Hepatic stellate cell (primary cell): ENCODE measurements around the gene MTO1.
"Not testable (repeated sequence)": the region's sequence is repeated elsewhere in the genome, so short reads cannot be mapped to it uniquely, and the experiment has no call there.

ENCODE experiments used
- DNase-seq: peaks from one replicate; pipeline ENCODE4 v3.0.0; 2011; ENCODE audit warnings: low spot score

MTO1 gene

GRCh38 chr6:73503027-73503772 is 41.7 kb downstream of the MTO1 start:
- DNase-seq = no peak

- DNase-seq = no peak
These were observed 42.6 kb downstream of the MTO1 start for GRCh38 chr6:73504160-73504559.

DNA sequence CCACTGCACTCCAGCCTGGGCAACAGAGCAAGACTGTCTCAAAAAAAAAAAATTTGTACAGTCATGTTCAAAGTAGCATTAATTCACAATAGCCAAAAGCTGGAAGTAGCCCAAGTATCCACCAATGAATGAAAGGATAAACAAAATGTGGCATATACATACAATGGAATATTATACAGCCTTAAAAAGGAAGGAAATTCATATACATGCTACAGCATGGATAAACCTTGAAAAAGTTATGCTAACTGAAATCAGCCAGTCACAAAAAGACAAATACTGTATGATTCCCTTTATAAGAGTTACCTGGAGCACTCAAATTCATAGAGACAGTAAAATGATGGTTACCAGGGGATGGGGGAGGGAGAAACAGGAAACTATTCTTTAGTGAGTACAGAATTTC is 43.6 kb downstream of the MTO1 start:
- no peak for DNase-seq

DNA sequence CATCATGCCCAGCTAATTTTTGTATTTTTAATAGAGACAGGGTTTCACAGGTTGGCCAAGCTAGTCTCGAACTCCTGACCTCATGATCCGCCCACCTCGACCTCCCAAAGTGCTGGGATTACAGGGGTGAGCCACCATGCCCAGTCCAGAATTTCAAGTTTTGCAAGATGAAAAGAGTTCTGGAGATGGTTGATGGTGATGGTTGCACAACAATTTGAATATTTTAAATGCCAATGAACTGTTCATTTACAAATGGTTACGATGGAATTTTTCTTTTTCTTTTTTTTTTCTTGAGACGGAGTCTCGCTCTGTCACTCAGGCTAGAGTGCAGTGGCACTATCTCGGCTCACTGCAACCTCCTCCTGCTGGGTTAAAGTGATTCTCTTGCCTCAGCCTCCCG is 44.2 kb downstream of the MTO1 start:
- not testable (repeated sequence) for DNase-seq

DNA sequence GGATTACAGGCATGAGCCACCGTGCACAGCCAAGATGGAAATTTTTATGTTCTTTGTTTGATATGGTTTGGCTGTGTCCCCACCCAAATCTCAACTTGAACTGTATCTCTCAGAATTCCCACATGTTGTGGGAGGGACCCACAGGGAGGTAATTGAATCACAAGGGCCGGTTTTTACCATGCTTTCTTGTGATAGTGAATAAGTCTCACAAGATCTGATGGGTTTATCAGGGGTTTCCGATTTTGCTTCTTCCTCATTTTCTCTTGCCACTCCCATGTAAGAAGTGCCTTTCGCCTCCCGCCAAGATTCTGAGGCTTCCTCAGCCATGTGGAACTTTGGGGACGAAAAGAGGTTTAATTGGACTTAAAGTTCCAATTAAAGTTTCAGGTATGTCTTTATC is 44.7 kb downstream of the MTO1 start:
- DNase-seq = no peak

DNA sequence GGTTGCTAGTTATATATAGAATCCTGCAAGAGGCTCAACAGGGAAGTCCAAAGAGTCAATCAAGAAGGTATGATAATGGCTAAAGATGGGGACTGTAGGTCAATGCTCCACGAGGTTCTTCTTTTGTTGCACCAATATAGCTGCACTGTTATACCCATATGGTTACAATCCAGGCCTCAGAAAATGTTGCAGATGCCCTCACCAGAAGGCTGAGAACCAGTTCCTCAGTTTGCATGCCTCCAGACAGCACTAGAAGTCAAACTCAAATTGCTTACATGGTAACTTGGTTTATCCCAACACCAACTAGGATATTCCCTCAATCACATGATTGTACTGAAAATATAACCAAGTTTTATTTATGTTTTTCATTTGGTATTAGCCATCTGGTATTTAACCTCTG is 47.2 kb downstream of the MTO1 start:
- DNase-seq = no peak

DNA sequence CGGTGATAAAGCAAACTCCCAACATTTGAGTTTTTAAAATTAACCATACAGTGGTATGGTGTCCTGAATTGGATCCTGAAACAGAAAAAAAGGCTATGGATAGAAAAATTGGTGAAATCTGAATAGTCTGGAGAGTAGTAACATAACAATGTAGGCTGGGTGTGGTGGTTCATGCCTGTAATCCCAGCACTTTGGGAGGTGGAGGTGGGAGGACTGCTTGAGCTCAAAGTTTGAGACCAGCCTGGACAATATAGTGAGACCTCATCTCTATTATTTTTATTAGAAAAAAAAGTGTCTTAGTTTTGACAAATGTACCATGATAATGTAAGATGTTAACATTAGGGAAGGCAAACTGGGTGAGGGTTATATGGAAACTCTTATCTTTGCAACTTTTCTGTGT is 48.3 kb downstream of the MTO1 start:
- DNase-seq = no peak

DNA sequence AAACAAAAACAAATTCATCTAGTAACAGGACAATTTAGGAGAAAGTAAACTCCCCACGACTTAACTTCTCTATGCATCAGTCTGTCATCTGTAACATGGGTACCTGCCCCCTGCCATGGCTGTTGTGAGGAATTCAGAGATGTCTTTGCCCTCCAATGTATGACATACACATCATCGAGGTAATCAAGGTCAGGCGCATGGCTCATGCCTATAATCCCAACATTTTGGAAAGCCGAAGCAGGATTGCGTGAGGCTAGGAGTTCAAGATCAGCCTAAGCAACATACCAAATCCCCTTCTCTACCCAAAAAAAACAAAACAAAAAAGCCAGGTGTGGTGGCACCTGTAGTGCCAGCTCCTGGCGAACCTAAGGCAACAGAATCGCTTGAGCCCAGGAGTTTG is 50.3 kb downstream of the MTO1 start:
- DNase-seq = no peak

GRCh38 chr6:73513496-73513854 is 51.9 kb downstream of the MTO1 start:
- no peak for DNase-seq

DNA sequence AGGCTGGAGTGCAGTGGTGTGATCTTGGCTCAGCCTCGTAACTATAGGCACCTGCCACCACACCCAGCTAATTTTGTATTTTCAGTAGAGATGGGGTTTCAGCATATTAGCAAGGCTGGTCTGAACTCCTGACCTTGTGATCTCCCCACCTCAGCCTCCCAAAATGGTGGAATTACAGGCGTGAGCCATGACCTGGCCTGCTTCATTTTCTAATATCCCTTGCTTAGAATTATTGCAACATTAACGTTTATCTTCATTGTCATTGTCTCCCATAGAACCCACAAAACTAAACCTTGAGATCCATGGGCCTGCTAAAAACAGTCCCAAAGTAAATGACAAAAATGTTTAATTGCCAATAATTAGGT is 53.2 kb downstream of the MTO1 start:
- no peak for DNase-seq

DNA sequence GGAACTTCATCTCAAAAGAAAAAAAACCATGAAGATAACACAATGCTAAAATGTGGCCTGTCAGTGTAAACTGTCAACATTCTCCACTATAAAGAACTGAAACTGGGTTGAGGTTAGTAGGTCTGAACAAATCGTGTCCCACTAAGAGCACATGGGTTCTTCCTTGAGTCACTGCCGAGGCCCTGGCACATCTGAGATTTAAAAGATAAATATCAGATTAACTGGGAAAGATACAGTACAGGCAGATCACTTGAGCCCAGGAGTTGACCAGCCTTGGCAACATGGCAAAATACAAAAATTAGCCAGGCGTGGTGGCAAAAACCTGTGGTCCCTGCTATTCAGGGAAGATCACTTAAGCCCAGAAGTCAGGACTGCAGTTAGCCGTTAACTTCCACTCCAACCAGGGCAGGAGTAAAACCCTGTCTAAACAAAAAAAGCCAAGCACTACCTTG is 53.7 kb downstream of the MTO1 start:
- DNase-seq = no peak

- DNase-seq = no peak
These were observed 55.3 kb downstream of the MTO1 start for GRCh38 chr6:73516514-73517489.

DNA sequence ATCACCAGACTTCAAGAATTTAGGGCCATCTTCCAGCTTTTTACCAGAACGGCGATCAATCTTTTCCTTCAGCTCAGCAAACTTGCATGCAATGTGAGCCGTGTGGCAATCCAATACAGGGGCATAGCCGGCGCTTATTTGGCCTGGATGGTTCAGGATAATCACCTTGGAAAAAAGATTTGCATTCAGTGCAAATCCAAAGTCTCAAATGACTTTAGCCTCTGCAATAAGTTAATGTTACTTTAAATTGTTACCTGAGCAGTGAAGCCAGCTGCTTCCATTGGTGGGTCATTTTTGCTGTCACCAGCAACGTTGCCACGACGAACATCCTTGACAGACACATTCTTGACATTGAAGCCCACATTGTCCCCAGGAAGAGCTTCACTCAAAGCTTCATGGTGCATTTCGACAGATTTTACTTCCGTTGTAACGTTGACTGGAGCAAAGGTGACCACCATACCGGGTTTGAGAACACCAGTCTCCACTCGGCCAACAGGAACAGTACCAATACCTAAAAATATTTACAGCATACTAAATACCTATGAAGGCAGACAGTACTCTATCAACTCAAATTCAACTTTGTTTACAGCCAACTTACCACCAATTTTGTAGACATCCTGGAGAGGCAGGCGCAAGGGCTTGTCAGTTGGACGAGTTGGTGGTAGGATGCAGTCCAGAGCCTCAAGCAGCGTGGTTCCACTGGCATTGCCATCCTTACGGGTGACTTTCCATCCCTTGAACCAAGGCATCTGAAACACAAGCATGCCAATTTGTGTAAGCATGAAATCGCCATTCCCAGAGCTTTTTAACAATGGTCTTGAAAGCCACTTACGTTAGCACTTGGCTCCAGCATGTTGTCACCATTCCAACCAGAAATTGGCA is 56.8 kb downstream of the MTO1 start:
- not testable (repeated sequence) for DNase-seq

- DNase-seq = not testable (repeated sequence)
These were observed 57.7 kb downstream of the MTO1 start for GRCh38 chr6:73518982-73519881.

DNA sequence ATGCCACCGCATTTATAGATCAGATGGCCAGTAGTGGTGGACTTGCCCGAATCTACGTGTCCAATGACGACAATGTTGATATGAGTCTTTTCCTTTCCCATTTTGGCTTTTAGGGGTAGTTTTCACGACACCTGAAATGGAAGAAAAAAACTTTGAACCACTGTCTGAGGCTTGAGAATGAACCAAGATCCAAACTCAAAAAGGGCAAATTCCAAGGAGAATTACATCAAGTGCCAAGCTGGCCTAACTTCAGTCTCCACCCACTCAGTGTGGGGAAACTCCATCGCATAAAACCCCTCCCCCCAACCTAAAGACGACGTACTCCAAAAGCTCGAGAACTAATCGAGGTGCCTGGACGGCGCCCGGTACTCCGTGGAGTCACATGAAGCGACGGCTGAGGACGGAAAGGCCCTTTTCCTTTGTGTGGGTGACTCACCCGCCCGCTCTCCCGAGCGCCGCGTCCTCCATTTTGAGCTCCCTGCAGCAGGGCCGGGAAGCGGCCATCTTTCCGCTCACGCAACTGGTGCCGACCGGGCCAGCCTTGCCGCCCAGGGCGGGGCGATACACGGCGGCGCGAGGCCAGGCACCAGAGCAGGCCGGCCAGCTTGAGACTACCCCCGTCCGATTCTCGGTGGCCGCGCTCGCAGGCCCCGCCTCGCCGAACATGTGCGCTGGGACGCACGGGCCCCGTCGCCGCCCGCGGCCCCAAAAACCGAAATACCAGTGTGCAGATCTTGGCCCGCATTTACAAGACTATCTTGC is 58.6 kb downstream of the MTO1 start:
- DNase-seq = peak; percentile 57

GRCh38 chr6:73520688-73521350 is 59.3 kb downstream of the MTO1 start, which contains the start of gene EEF1A1:
EEF1A1 (minus strand) TSS chr6:73521032; CDS start chr6:73520026, 1,006 bp downstream.
- peak; percentile 96 for DNase-seq

- DNase-seq = peak; percentile 83
These were observed 59.9 kb downstream of the MTO1 start for GRCh38 chr6:73521351-73521985.

DNA sequence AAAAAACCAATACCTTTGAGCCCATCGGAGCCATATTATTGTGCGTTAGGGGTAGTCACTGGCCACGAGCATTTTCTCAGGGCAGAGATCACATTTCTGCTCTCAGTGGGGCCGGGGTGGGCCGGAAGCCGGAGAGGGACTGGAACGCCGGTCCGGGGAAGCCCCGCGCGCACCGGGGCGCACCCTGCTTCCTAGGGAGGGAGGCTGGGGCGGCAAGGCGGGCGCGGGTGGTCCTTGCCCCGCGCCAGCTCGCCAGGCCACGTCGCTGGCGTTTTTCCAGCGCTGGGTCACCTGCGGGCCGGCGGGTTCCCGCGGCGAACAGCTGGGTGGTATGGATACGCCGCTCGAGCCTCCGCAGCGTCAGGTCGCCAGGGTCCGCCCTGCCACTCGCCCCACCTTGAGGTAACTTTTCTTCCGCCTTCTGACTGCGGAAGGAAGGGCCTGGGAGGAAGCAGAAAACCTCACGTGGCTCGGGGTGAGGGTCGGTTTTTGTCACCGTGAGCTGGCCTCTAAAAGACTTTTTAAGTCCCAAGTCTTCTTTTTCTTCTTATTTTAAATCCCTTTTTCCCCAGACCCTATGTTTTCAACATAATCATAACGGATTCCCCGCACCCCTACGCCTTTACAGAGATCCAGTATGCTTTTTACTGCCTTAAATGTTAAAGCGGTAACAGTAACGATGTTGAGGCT is 62.0 kb downstream of the MTO1 start:
- DNase-seq = no peak
